NCI-H1105 (cell line): ENCODE measurements around the gene GAS6.
A peak's percentile ranks its signal among the peaks of the same experiment; 100 is the strongest.

Experiments
- DNase-seq: peaks from one replicate; lab custom pipeline; 2025; lab: John Stamatoyannopoulos, UW

GAS6 gene

DNA sequence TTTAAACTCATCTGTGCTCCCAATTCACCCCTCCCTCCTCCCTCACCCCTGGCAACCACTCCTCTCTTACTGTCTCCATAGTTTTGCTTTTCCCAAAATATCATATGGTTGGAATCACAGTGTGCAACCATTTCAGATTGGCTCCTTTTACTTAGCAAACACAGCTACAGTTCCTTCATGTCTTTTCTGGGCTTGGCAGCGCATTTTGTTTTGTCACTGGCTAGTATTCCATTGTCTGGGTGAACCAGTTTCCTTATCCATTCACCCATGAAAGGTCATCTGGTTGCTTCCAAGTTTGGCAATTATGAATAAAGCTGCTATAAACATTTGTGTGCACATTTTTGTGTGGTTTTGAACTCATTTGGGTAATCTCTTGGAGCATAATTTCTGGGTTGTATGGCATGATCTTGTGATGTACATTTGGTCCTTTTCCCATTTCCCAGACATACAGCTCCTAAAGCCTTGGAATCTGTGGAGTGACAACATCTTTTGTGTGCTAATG is 23.9 kb upstream of the GAS6 start:
- DNase-seq: no peak

DNA sequence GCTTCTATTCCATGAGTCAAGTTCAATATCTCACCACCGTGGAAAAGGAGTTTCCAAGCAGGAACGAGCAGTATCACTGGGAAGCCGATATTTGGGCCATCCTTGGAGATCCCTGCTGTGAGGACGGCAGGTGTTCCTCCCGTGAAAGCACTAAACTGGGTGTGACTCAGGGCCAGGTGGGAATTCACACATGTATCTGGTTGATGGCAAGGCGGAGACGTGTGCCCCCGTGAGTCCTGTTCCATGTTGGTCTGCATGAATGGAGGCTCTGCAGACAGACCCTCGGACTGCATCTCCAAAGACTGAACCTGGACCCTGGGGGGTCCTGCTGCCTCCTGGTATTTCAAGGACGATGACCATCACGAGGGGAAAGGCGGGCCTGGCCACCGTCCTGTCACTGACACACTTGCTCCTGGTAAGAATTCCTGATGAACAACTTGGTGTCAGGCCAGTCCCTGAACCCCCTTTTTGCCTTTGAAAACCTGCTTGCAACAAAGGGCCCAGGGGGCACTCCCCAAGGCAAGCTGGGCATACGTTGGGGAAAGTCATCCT is 22.8 kb upstream of the GAS6 start:
- DNase-seq: no peak

DNA sequence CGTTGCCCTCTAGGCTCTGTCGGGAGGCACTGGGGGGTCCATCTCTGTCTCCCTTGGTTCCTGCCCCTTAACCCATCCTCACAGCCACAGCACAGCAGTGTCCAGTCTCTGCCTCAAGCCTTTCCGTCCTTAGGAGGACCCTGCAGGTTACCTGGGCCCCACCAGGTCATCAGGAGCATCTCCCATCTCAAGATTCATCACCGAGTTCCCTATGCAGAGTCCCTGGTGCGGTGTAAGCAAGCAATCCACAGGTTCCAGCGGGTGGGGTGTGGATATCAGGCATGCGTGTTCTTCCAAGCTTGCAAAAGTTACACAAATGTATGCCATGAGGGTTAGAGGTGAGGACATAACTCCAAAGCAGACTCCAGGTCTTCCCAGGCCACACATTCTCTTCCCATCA is 20.9 kb upstream of the GAS6 start:
- DNase-seq: no peak

GRCh38 chr13:113883921-113884804 is 20.3 kb upstream of the GAS6 start:
- DNase-seq: no peak

- DNase-seq: no peak
Observed at GRCh38 chr13:113883314-113883811, 19.5 kb upstream of the GAS6 start.

DNA sequence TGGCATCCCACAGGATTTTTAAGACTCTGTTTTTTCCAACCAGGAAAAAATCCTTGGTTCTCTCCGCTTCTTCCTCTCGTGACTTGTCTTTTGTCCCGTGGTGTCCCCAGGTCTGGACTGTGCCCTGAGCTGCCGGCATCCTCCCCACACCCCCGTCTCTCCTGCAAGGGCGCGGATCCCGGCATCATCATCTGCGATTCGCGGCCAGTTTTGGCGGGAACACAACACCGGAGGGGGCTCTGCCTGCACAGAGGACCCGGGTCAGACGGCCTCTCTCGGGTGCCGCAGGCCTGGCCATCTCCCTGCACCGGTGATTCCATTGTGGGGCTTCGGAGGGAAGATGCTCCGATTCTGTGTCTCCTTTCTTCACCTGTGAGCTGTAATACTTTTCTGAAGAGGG is 18.8 kb upstream of the GAS6 start:
- DNase-seq: no peak

- no peak for DNase-seq
Observed at GRCh38 chr13:113882267-113882630, 18.4 kb upstream of the GAS6 start.

DNA sequence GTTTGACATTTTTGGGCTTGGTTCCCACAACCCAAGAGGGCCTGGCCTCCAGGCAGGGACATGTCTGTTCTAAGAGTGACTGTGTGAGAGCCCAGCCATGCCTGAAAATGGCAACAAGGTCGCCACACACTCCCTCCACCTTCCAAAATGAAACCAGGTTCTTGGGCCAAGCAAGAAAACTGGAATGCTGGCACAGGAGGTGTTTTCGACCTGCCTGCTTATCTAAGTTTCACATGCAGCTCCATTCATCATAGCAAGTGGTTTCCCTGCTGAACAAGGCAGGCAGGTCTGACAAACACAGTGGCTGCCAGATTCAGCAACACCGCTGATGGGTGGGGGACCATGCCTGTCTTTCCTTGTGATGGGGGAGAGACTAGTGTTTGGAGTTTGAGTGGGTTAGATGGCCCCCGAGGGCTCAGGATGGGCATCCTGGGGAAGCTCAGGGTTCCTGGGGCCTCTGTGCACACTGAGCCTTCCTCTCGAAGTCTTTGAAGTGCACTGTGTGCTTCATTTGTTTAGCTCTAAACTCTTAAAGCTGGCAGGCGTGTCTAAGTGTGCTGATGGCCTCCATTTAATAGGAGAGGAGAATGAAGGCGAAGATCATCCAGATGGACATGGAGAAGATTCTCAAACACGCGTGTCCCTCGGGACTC is 17.9 kb upstream of the GAS6 start:
- no peak for DNase-seq

DNA sequence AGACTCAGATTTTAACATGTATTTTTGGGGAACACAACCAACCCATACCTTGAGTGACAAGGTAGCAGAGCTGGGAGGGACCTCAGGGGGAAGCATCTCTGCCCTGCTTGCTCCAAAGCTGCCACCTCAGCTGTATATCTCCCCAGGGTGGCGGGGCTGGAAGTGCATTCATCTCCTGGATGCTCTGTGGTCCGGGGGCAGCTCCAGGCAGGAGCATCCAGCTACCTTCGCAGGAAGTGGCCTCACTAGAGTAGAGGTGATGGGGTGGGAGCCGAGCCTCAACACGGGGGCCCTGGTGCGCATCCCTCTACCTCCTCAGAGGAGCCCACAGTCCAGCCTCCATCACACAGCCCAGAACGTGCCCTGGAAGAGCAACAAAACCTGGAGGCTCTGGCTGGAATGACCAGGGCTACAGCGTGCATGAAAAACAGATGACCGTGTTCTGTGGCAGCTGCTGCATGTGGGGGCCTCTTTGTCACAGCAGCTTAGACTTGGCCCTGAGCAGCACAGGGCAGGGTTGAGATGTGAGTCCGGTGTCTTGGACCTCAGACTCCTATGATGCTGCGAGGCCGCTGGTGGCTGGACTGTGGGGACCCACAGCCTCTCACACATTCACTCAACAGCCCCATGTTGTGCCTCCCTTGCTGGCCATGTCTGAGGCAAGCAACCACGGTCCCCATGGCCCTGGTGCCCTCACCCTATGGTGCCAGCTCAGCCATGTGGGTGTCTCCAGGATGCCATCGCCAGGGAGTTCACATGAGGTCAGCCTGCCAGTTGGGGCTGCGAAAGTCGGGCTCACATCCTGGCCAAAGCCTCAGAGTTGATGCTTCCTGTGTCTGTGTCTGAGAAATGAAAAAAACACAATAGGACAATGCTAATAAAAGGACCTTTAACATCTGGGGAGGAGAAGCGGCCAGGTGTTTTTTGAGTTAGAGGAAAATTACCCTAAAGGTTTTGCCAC is 17.1 kb upstream of the GAS6 start:
- no peak for DNase-seq

GRCh38 chr13:113879494-113880360 is 15.9 kb upstream of the GAS6 start:
- DNase-seq: no peak

- peak; percentile 78 for DNase-seq
Observed at GRCh38 chr13:113879017-113879416, 15.1 kb upstream of the GAS6 start.

- DNase-seq: no peak
Observed at GRCh38 chr13:113877149-113877990, 13.5 kb upstream of the GAS6 start.

GRCh38 chr13:113876346-113877148 is 12.7 kb upstream of the GAS6 start:
- DNase-seq: no peak

DNA sequence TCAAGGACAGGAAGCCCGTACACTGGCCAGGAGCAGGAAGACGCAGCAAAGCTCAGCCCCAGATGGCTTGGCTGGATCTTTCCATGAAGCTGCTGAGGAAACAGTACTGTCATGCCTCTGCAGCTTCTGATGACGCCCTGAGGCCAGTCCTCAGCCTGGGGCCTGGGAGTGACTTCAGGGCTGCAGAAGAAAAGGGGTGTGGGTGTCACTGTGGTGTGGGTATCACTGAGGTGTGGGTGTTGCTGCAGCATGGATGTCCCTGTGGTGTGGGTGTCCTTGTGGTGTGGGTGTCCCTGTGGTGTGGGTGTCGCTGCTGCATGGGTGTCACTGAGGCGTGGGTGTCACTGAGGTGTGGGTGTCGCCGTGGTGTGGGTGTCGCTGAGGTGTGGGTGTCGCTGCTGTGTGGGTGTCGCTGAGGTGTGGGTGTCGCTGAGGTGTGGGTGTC is 12.0 kb upstream of the GAS6 start:
- DNase-seq: no peak

DNA sequence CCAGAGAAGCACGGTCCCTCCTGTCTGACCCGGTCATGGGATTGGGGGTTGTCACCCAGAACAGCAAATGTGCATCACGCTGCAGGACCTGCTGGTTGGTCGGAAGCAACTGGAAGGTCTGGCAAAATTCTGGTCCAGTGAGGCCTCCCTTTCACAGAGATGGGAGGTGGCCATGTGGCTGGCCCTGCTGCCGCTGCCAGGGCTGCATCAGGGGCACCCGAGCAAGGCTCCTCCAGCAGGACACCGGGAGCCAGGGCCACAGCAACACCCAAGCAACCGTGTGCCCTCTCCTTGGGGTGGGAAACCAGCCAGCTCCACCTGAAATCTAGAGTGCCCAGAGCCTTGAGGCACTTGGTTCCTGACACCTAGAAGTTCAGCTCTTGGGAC is 11.5 kb upstream of the GAS6 start:
- no peak for DNase-seq

GRCh38 chr13:113874579-113875428 is 10.9 kb upstream of the GAS6 start:
- no peak for DNase-seq

GRCh38 chr13:113874177-113874576 is 10.3 kb upstream of the GAS6 start:
- DNase-seq: no peak

DNA sequence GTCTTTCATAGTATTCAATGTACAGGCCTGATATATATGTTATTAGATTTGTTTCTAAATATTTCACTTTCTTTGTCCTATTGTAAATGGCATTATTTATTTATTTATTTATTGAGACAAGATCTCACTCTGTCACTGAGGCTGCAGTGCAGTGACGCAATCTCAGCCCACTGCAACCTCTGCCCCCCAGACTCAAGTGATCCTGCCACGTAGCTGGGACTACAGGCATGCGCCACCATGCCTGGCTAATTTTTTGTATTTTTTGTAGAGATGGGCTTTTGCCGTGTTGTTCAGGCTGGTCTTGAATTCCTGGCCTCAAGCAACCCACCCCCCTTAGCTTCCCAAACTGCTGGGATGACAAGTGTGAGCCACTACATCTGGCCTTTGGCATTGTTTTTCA is 5.4 kb upstream of the GAS6 start:
- no peak for DNase-seq
